ENCODE data around the gene KIF6.

The KIF6 gene

GRCh38 chr6:39424831-39425230, 300.4 kb downstream of the KIF6 start:
- no peak overlapping the region for H3K27ac ChIP-seq (ENCODE audit: low read length)
- ATAC-seq (ENCODE audit: insufficient read depth, low read depth) (no peak), DNase-seq (no peak)
- TF ChIP-seq CTCF (IDR thresholded peaks at IDR 0.05; ENCODE audit: borderline replicate concordance, extremely low read depth, low read length, poor library complexity, severe bottlenecking) (no peak), EZH2 (IDR thresholded peaks at IDR 0.05; ENCODE audit: borderline replicate concordance, low read depth, low read length, severe bottlenecking) (no peak)
- H3K4me1 ChIP-seq (ENCODE audit: insufficient read depth, low read length): no peaks in the 10 kb centered on the region
- no peak overlapping the region for H3K4me3 ChIP-seq (ENCODE audit: low read depth in 1 of 2, low read length in 2 of 2)
- no peaks in the 10 kb centered on the region for H3K79me2 ChIP-seq (ENCODE audit: insufficient read depth, low read length)
- H4K20me1 ChIP-seq (ENCODE audit: insufficient read depth, low read length): no peaks in the 10 kb centered on the region; the same call in 1 of the 2 replicates
- no peak overlapping the region for H3K4me2 ChIP-seq (ENCODE audit: insufficient read depth, low read length)
- no peak overlapping the region for H2AFZ ChIP-seq (ENCODE audit: low read depth, low read length)
- H3K36me3 ChIP-seq (ENCODE audit: insufficient read depth, low read length): no peaks in the 10 kb centered on the region
- no peak overlapping the region for H3K9ac ChIP-seq (ENCODE audit: low read depth, low read length)
- peaks cover 15% of the 10 kb centered on the region for H3K27me3 ChIP-seq (ENCODE audit: insufficient read depth, low read length, poor library complexity)
- H3K9me3 ChIP-seq (ENCODE audit: insufficient read depth, low read length, severe bottlenecking): no peaks in the 10 kb centered on the region

- no peak overlapping the region for H3K4me2 ChIP-seq (ENCODE audit: insufficient read depth, low read length)
- no peak overlapping the region for H3K27ac ChIP-seq (ENCODE audit: low read length)
- H3K27me3 ChIP-seq (ENCODE audit: insufficient read depth, low read length, poor library complexity): peaks cover 15% of the 10 kb centered on the region
- H3K36me3 ChIP-seq (ENCODE audit: insufficient read depth, low read length): no peaks in the 10 kb centered on the region
- no peak overlapping the region for H3K4me3 ChIP-seq (ENCODE audit: low read depth in 1 of 2, low read length in 2 of 2)
- H3K79me2 ChIP-seq (ENCODE audit: insufficient read depth, low read length): no peaks in the 10 kb centered on the region
- no peaks in the 10 kb centered on the region for H3K4me1 ChIP-seq (ENCODE audit: insufficient read depth, low read length)
- ATAC-seq (ENCODE audit: insufficient read depth, low read depth) (no peak), DNase-seq (no peak)
- no peaks in the 10 kb centered on the region; the same call in 1 of the 2 replicates for H4K20me1 ChIP-seq (ENCODE audit: insufficient read depth, low read length)
- TF ChIP-seq CTCF (IDR thresholded peaks at IDR 0.05; ENCODE audit: borderline replicate concordance, extremely low read depth, low read length, poor library complexity, severe bottlenecking): no peak
- no peak for TF ChIP-seq EZH2 (IDR thresholded peaks at IDR 0.05; ENCODE audit: borderline replicate concordance, low read depth, low read length, severe bottlenecking)
- no peaks in the 10 kb centered on the region for H3K9me3 ChIP-seq (ENCODE audit: insufficient read depth, low read length, severe bottlenecking)
- H3K9ac ChIP-seq (ENCODE audit: low read depth, low read length): no peak overlapping the region
- H2AFZ ChIP-seq (ENCODE audit: low read depth, low read length): no peak overlapping the region
Measured at GRCh38 chr6:39422238-39422637, 303.0 kb downstream of the KIF6 start.

GRCh38 chr6:39421383-39422225, 303.6 kb downstream of the KIF6 start:
- no peak overlapping the region for H2AFZ ChIP-seq (ENCODE audit: low read depth, low read length)
- no peaks in the 10 kb centered on the region for H3K4me1 ChIP-seq (ENCODE audit: insufficient read depth, low read length)
- H4K20me1 ChIP-seq (ENCODE audit: insufficient read depth, low read length): no peaks in the 10 kb centered on the region; the same call in 1 of the 2 replicates
- TF ChIP-seq CTCF (IDR thresholded peaks at IDR 0.05; ENCODE audit: borderline replicate concordance, extremely low read depth, low read length, poor library complexity, severe bottlenecking): no peak
- TF ChIP-seq EZH2 (IDR thresholded peaks at IDR 0.05; ENCODE audit: borderline replicate concordance, low read depth, low read length, severe bottlenecking): no peak
- peaks cover 15% of the 10 kb centered on the region for H3K27me3 ChIP-seq (ENCODE audit: insufficient read depth, low read length, poor library complexity)
- H3K79me2 ChIP-seq (ENCODE audit: insufficient read depth, low read length): no peaks in the 10 kb centered on the region
- H3K36me3 ChIP-seq (ENCODE audit: insufficient read depth, low read length): no peaks in the 10 kb centered on the region
- no peak for DNase-seq
- H3K4me2 ChIP-seq (ENCODE audit: insufficient read depth, low read length): no peak overlapping the region
- no peaks in the 10 kb centered on the region for H3K9me3 ChIP-seq (ENCODE audit: insufficient read depth, low read length, severe bottlenecking)
- ATAC-seq (ENCODE audit: insufficient read depth, low read depth): no peak
- H3K27ac ChIP-seq (ENCODE audit: low read length): no peak overlapping the region
- no peak overlapping the region for H3K9ac ChIP-seq (ENCODE audit: low read depth, low read length)
- no peak overlapping the region for H3K4me3 ChIP-seq (ENCODE audit: low read depth in 1 of 2, low read length in 2 of 2)
